ENCODE measurements around the gene TNFRSF1A. TPM values are rescaled to one million over a fixed set of nuclear protein-coding genes. Genes with fewer than 3 reads are reported as not detected.

The TNFRSF1A gene
- total and polyA plus RNA-seq, 2 donors from 2014 or later: 99.6 to 186 TPM

DNA sequence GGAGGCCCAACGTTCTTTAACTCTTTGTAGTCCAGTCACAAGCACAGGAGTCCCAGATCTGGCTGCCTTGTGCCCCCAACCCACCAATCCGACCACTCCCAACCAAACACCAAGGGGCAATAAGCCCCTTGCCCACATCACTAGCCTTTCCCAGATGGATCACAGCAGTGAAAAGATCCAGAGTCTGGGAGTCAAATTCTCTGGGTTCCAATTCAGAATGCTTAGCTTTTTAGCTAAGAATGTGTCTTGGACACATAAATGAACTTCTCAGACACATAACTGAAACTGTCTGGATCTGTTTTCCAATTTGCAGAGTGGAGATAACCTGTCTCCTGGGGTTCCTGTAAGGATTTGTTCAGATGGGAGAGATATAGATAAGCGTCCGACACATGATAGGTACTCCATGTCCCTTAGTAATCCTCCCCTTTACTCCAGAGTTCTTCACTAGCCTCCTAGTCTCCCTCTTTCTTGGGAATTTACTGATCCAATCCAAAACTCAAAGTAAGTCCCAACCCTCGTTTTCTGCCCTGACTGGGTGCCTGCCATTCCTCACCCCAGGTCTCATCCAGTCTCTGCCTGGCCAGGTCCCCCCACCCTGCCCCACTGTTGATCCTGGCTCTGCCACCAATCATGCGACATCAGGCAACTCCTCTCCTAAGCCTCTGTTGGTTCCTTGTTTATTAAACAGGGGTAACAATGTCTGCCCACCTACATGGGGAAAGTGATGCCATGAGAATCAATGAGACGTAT is 439 bp upstream of the TNFRSF1A start:
- H3K27ac ChIP-seq (ENCODE audit: low read depth in 2 of 2, low read length in 2 of 2): peak overlapping the region; percentile 99 to 100
- peaks cover 0 to 3% (median 2%) of the 10 kb centered on the region in 3 donors for H3K36me3 ChIP-seq (ENCODE audit: control insufficient read depth in 2 of 3, insufficient read depth in 3 of 3, low read length in 3 of 3)
- peak overlapping the region; percentile 56 to 99 (median 77) for H3K9ac ChIP-seq (ENCODE audit: low read length in 3 of 3)
- intact Hi-C loops (cut with DNase I): no loop called here
- H3K4me3 ChIP-seq (ENCODE audit: low read length in 3 of 3): peak overlapping the region; percentile 85 to 93 (median 92)
- peak in 1 of 5 donors; percentile 65 for DNase-seq
- H3K4me1 ChIP-seq (ENCODE audit: control insufficient read depth in 2 of 3, insufficient read depth in 2 of 3, low read depth in 1 of 3, low read length in 3 of 3): peaks cover 7 to 56% (median 40%) of the 10 kb centered on the region in 3 donors
- FAIRE-seq: no peak
- H3K9me3 ChIP-seq (ENCODE audit: control insufficient read depth in 2 of 3, insufficient read depth in 1 of 3, low read length in 3 of 3): no peaks in the 10 kb centered on the region
- H3K27me3 ChIP-seq (ENCODE audit: control insufficient read depth, insufficient read depth, low read length): no peaks in the 10 kb centered on the region
- TF ChIP-seq, protein P1, sequence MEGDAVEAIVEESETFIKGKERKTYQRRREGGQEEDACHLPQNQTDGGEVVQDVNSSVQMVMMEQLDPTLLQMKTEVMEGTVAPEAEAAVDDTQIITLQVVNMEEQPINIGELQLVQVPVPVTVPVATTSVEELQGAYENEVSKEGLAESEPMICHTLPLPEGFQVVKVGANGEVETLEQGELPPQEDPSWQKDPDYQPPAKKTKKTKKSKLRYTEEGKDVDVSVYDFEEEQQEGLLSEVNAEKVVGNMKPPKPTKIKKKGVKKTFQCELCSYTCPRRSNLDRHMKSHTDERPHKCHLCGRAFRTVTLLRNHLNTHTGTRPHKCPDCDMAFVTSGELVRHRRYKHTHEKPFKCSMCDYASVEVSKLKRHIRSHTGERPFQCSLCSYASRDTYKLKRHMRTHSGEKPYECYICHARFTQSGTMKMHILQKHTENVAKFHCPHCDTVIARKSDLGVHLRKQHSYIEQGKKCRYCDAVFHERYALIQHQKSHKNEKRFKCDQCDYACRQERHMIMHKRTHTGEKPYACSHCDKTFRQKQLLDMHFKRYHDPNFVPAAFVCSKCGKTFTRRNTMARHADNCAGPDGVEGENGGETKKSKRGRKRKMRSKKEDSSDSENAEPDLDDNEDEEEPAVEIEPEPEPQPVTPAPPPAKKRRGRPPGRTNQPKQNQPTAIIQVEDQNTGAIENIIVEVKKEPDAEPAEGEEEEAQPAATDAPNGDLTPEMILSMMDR (IDR thresholded peaks at IDR 0.05; ENCODE audit: borderline replicate concordance, extremely low read depth, insufficient read depth): no peak

DNA sequence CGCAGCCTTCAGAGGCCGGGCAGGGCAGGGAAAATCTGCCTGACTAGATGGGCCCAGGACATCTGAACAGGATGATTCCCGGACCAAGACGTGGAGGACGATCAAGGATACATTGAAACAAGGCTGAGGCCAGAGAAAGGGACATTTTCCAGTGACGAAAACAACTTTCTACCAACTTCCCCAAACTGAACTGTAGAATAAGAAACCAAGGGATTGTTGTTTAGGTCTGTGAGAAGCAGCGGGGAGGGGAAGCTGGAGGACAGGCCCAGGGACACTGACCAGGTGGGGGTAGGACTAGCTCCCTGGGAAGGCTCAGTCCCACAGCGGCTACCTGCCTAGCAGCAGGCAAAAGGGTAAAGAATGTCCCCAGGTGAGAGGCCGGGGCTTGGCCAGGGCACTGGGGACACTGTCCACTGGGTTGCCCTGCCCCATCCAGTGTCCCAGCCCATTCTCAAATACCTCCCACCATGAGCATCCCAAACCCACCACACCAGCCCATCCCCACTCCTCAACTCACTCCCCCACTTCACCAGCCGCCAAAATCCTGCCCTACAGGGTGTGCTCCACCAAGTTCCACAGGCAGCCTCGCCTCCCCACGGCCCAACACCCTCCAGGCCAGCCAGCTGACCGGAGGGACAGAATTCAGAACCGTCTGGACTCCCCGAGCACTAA is 995 bp downstream of the TNFRSF1A start:
- H3K27me3 ChIP-seq (ENCODE audit: control insufficient read depth, insufficient read depth, low read length): no peaks in the 10 kb centered on the region
- peak overlapping the region; percentile 85 to 93 (median 92) for H3K4me3 ChIP-seq (ENCODE audit: low read length in 3 of 3)
- FAIRE-seq (no peak), DNase-seq (peak in 1 of 5 donors; percentile 71)
- H3K9ac ChIP-seq (ENCODE audit: low read length in 3 of 3): peak overlapping the region; percentile 77 to 99 (median 98)
- TF ChIP-seq, protein P1 (IDR thresholded peaks at IDR 0.05; ENCODE audit: borderline replicate concordance, extremely low read depth, insufficient read depth): no peak
- H3K9me3 ChIP-seq (ENCODE audit: control insufficient read depth in 2 of 3, insufficient read depth in 1 of 3, low read length in 3 of 3): no peaks in the 10 kb centered on the region
- H3K4me1 ChIP-seq (ENCODE audit: control insufficient read depth in 2 of 3, insufficient read depth in 2 of 3, low read depth in 1 of 3, low read length in 3 of 3): peaks cover 7 to 51% (median 42%) of the 10 kb centered on the region in 3 donors
- H3K27ac ChIP-seq (ENCODE audit: low read depth in 2 of 2, low read length in 2 of 2): peak overlapping the region; percentile 99 to 100
- peaks cover 0 to 3% (median 2%) of the 10 kb centered on the region in 3 donors for H3K36me3 ChIP-seq (ENCODE audit: control insufficient read depth in 2 of 3, insufficient read depth in 3 of 3, low read length in 3 of 3)
- intact Hi-C loops (cut with DNase I): no loop called here

DNA sequence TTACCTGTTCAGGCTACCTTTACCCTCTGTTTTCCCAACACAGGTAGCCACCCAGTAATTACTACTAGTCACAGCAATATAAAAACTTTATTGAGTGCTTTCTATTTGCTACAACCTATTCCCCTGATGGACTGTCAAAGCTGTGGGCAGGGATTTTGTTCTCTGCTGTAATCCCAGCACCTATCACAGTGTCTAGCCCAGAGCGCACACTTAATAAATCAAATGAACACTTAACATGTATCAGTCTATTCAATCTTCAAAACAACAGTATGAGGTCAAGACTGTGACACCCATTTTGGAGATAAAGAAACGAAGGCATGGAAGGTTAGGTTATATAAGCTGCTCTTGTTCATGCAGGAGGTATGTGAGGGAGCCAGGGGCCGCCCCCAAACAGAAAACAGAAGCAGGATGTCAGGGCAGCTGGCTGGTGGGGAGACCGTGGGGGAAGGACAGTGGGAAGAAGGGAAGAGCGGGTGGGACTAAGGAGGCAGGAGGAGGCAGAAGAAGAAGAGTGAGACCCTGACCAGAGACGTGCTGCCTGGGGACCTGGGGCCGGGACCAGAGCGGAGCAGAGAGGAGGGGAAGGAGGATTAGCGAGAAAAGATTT is 1.7 kb downstream of the TNFRSF1A start:
- FAIRE-seq: no peak
- H3K4me3 ChIP-seq (ENCODE audit: low read length in 3 of 3): peak overlapping the region; percentile 85 to 93 (median 92)
- H3K27me3 ChIP-seq (ENCODE audit: control insufficient read depth, insufficient read depth, low read length): no peaks in the 10 kb centered on the region
- H3K27ac ChIP-seq (ENCODE audit: low read depth in 2 of 2, low read length in 2 of 2): peak overlapping the region; percentile 99 to 100
- H3K4me1 ChIP-seq (ENCODE audit: control insufficient read depth in 2 of 3, insufficient read depth in 2 of 3, low read depth in 1 of 3, low read length in 3 of 3): peaks cover 7 to 51% (median 48%) of the 10 kb centered on the region in 3 donors
- intact Hi-C loops (cut with DNase I): no loop called here
- H3K36me3 ChIP-seq (ENCODE audit: control insufficient read depth in 2 of 3, insufficient read depth in 3 of 3, low read length in 3 of 3): peaks cover 0 to 3% (median 2%) of the 10 kb centered on the region in 3 donors
- DNase-seq: peak in 2 of 5 donors; percentile 70 to 78
- no peaks in the 10 kb centered on the region for H3K9me3 ChIP-seq (ENCODE audit: control insufficient read depth in 2 of 3, insufficient read depth in 1 of 3, low read length in 3 of 3)
- H3K9ac ChIP-seq (ENCODE audit: low read length in 3 of 3): peak overlapping the region; percentile 77 to 99 (median 98)
- TF ChIP-seq, protein P1 (IDR thresholded peaks at IDR 0.05; ENCODE audit: borderline replicate concordance, extremely low read depth, insufficient read depth): no peak

All from kidney (tissue), 14 donors.